Pancreas (tissue), 10 donors: ENCODE data around the gene PLA2G6. TPM values are rescaled to one million over a fixed set of nuclear protein-coding genes. Genes with fewer than 3 reads are reported as not detected.

Source experiments
- ATAC-seq, 4 donors: fragments of 200-7000 bp; cut with Tn5 transposase; one replicate each; pipeline versions ENCODE4 v1.8.0 to v1.9.1; 2020; ENCODE audit warnings: mild to moderate bottlenecking in 4 of 4, moderate library complexity in 4 of 4
- DNase-seq, 6 donors: peaks; one replicate each; pipeline ENCODE4 v3.0.0-alpha.2; 2020
- FAIRE-seq: peaks from 2 replicates; lab custom pipeline; 2012; peaks lifted over from hg19 to GRCh38; lab: Jason Lieb, UNC
- H3K27ac ChIP-seq, 4 donors: fragments of 200-600 bp; sonication (generic); 1 replicate in 3 of 4; 2 replicates in 1 of 4; pipeline versions ENCODE4 v1.5.0 to v1.8.0; 2020
- H3K27me3 ChIP-seq, 4 donors: fragments of 200-600 bp; one replicate each; pipeline ENCODE4 v1.8.0; 2021
- H3K36me3 ChIP-seq, 3 donors: fragments of 200-600 bp; sonication (generic) in 1 of 3; one replicate each; pipeline versions ENCODE4 v1.5.0 to v1.8.0; 2020 to 2021
- H3K4me1 ChIP-seq, 3 donors: fragments of 200-600 bp; one replicate each; pipeline ENCODE4 v1.8.0; 2021
- H3K4me3 ChIP-seq, 4 donors: fragments of 200-600 bp; sonication (generic) in 2 of 4; one replicate each; pipeline versions ENCODE4 v1.5.0 to v1.8.0; 2020 to 2021
- H3K9me3 ChIP-seq, 4 donors: fragments of 200-600 bp; one replicate each; pipeline ENCODE4 v1.8.0; 2021
- CTCF ChIP-seq, 4 donors: fragments of 200-600 bp; sonication (generic) in 3 of 4; IDR thresholded peaks; one replicate each; pipeline versions ENCODE4 v1.5.0 to v1.8.0; 2021; ENCODE audit warnings: antibody characterized with exemption in 4 of 4
- WGBS, 2 donors: extraction: QIAGEN DNeasy Blood & Tissue Kit; methylation state at CpG; one replicate each; pipeline ENCODE4 v1.1.7; 2013; 5-methylcytosine and 5-hydroxymethylcytosine counted together
- intact Hi-C, 3 donors: fragments of 100-400 bp; cut with DNase I; formaldehyde crosslinking; loops; one replicate each; pipeline versions ENCODE4 v1.11.1 to v1.14.2; 2022
- polyA plus RNA-seq, 2 donors: library from polyadenylated mRNA; stranded (reverse); fragments of 200-250 nt; gene quantifications; one replicate each; pipeline ENCODE4 v1.2.3, GENCODE V29; 2013
- total RNA-seq, 6 donors: library from RNA; stranded (reverse); fragmentation: NEBNext Ultra II Directional in 4 of 6; extraction: Animal tissue kit (Norgen Biotek cat#: 25700) in 4 of 6; gene quantifications; one replicate each; pipeline versions ENCODE4 v1.2.1 to v1.2.4, GENCODE V29; 2021 to 2023
- donor health status: healthy with polysubstance abuse.
- donor health status: DM: no; HTN: no; CAD: no; lungs with moderate emphysema.
- donor health status: DM: no; HTN: no; CAD: no.
- donor health status: control.
- donor health status: control.
- donor health status: Bipolar disorder and iron deficiency.
- donor health status: DM: yes; HTN: yes; CAD: no.
- donor health status: DM: no; HTN: no; CAD: no.
- donor health status: DM: no; HTN: no; CAD: no.
- donor health status: DM: yes; HTN: yes; CAD: no.

Gene PLA2G6
- total and polyA plus RNA-seq, 8 donors = 8.7 to 109 (median 26.1) TPM

- DNase-seq = peak in 1 of 6 donors; percentile 43
- H3K4me1 ChIP-seq = no peaks in the 10 kb centered on the region
- intact Hi-C loops = no loop called here
- no peak for TF ChIP-seq CTCF (IDR thresholded peaks at IDR 0.05)
- 91 to 93% methylated on average over 12 of the region's 12 CpGs for WGBS, 2 donors
- H3K27ac ChIP-seq = no peak overlapping the region
- no peak for FAIRE-seq
- H3K4me3 ChIP-seq = no peak overlapping the region
- H3K27me3 ChIP-seq = no peaks in the 10 kb centered on the region
- no peaks in the 10 kb centered on the region for H3K36me3 ChIP-seq
- ATAC-seq = no peak
- H3K9me3 ChIP-seq = no peaks in the 10 kb centered on the region
Observed at GRCh38 chr22:38087855-38088254, 93.8 kb downstream of the PLA2G6 start.

GRCh38 chr22:38086942-38087341, 94.7 kb downstream of the PLA2G6 start:
- DNase-seq = peak in 1 of 6 donors; percentile 40
- no peak overlapping the region for H3K27ac ChIP-seq
- WGBS, 2 donors = 92% methylated on average over 13 of the region's 13 CpGs
- ATAC-seq = no peak
- no peak for TF ChIP-seq CTCF (IDR thresholded peaks at IDR 0.05)
- H3K9me3 ChIP-seq = no peaks in the 10 kb centered on the region
- no peaks in the 10 kb centered on the region for H3K36me3 ChIP-seq
- intact Hi-C loops = no loop called here
- H3K4me1 ChIP-seq = no peaks in the 10 kb centered on the region
- no peak for FAIRE-seq
- H3K4me3 ChIP-seq = no peak overlapping the region
- peaks cover 0 to 4% (median 0%) of the 10 kb centered on the region in 4 donors for H3K27me3 ChIP-seq

- H3K4me1 ChIP-seq = peaks cover 0 to 4% (median 3%) of the 10 kb centered on the region in 3 donors
- intact Hi-C loops = no loop called here
- DNase-seq (peak in 1 of 6 donors; percentile 65), ATAC-seq (no peak), FAIRE-seq (no peak)
- WGBS, 2 donors = 84 to 91% methylated on average over 22 to 25 of the region's 25 CpGs
- peaks cover 0 to 4% (median 0%) of the 10 kb centered on the region in 4 donors for H3K27me3 ChIP-seq
- H3K4me3 ChIP-seq = no peak overlapping the region
- no peaks in the 10 kb centered on the region for H3K9me3 ChIP-seq
- H3K36me3 ChIP-seq = no peaks in the 10 kb centered on the region
- TF ChIP-seq CTCF (IDR thresholded peaks at IDR 0.05) = no peak
- no peak overlapping the region for H3K27ac ChIP-seq
Observed at GRCh38 chr22:38086001-38086845, 95.4 kb downstream of the PLA2G6 start.

GRCh38 chr22:38085501-38085900, 96.1 kb downstream of the PLA2G6 start:
- Histone ChIP-seq H3K9me3 (no peaks in the 10 kb centered on the region), H3K4me1 (peaks cover 0 to 8% (median 3%) of the 10 kb centered on the region in 3 donors), H3K27me3 (peaks cover 0 to 4% (median 0%) of the 10 kb centered on the region in 4 donors), H3K4me3 (no peak overlapping the region), H3K36me3 (no peaks in the 10 kb centered on the region), H3K27ac (no peak overlapping the region)
- ATAC-seq (no peak), DNase-seq (peak in 1 of 6 donors; percentile 27), FAIRE-seq (no peak)
- 70 to 79% methylated on average over 5 of the region's 5 CpGs for WGBS, 2 donors
- no peak for TF ChIP-seq CTCF (IDR thresholded peaks at IDR 0.05)
- intact Hi-C loops = no loop called here

GRCh38 chr22:38085056-38085455, 96.6 kb downstream of the PLA2G6 start:
- no peak for TF ChIP-seq CTCF (IDR thresholded peaks at IDR 0.05)
- peak in 1 of 6 donors; percentile 45 for DNase-seq
- Histone ChIP-seq H3K4me3 (no peak overlapping the region), H3K27ac (no peak overlapping the region), H3K4me1 (peaks cover 0 to 8% (median 3%) of the 10 kb centered on the region in 3 donors), H3K9me3 (no peaks in the 10 kb centered on the region), H3K36me3 (no peaks in the 10 kb centered on the region), H3K27me3 (peaks cover 0 to 4% (median 0%) of the 10 kb centered on the region in 4 donors)
- intact Hi-C loops = no loop called here
- ATAC-seq = no peak
- FAIRE-seq = no peak
- 94 to 97% methylated on average over 12 of the region's 12 CpGs for WGBS, 2 donors
